NCI-H526 treated with DMSO at 0.1 percent for 48 hours (cell line): ENCODE data around the gene DHRS13.
"Not testable (repeated sequence)": the region's sequence is repeated elsewhere in the genome, so short reads cannot be mapped to it uniquely, and the experiment has no call there.

ENCODE experiments used
- DNase-seq: peaks from one replicate; lab custom pipeline; 2025; lab: John Stamatoyannopoulos, UW

Gene DHRS13

GRCh38 chr17:28858801-28859355 lies 44.0 kb downstream of the DHRS13 start:
- DNase-seq = no peak

- no peak for DNase-seq
These were observed 44.7 kb downstream of the DHRS13 start for GRCh38 chr17:28857905-28858800.

GRCh38 chr17:28856028-28856574 lies 46.8 kb downstream of the DHRS13 start:
- DNase-seq = no peak

GRCh38 chr17:28855336-28855679 lies 47.6 kb downstream of the DHRS13 start:
- DNase-seq = no peak

- peak; percentile 89 for DNase-seq
These were observed 48.2 kb downstream of the DHRS13 start, which contains the start of gene ERAL1 for GRCh38 chr17:28854457-28855335. TSS of gene ERAL1 (plus strand) at chr17:28855016. CDS start at chr17:28855035, 19 bp downstream.

- DNase-seq = no peak
These were observed 49.6 kb downstream of the DHRS13 start for GRCh38 chr17:28853295-28853694.

- DNase-seq = no peak
These were observed 53.6 kb downstream of the DHRS13 start for GRCh38 chr17:28849281-28849680.

- DNase-seq = not testable (repeated sequence)
These were observed 54.2 kb downstream of the DHRS13 start for GRCh38 chr17:28848667-28849066.
